GM18498 (cell line): ENCODE measurements around the gene VARS1.
A peak's percentile ranks its signal among the peaks of the same experiment; 100 is the strongest.
"Not testable (repeated sequence)": the region's sequence is repeated elsewhere in the genome, so short reads cannot be mapped to it uniquely, and the experiment has no call there.

Experiments
- ATAC-seq: cut with Tn5 transposase; IDR thresholded peaks from one replicate; pipeline ENCODE4 v1.9.1; 2021; ENCODE audit warnings: mild to moderate bottlenecking, moderate library complexity; ENCODE audit not compliant: unreplicated experiment

The VARS1 gene

GRCh38 chr6:31822036-31822821 is 26.7 kb upstream of the VARS1 start:
- peak; percentile 40 for ATAC-seq

DNA sequence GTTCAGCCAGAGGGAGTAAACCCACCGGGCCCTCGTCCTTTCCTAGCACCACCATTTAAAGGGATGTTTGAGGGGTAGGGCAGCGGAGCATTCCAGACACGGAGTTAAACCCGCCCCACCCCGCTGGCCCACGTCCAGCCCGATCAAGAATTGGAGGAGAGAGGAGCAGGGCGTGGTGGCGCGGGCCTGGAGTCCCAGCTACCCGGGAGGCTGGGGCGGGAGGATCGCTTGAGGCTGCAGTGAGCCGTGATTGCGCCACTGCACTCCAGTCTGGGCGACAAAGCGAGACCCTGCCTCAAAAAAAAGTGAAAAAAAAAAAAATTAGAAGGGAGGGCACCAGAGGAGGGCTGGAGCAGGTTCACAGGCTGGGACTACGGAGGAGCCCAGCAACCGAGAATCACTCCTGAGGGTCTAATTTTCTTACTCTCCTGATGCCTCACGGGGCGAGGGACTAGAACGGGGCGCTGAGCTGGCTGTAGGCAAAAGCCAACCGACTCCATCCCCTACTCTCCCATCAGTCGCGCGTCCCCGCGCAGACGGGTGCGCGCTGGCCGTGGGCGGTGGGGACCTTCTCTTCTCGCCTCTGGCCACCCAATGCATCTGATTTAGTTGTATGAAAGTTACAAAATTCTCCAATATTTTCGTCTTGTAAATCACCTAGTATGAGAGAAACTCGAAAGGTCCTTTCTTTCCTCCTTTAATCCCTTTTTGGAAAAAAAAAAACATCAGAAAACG is 25.9 kb upstream of the VARS1 start:
- ATAC-seq: peak; percentile 43

GRCh38 chr6:31820399-31820798 is 24.8 kb upstream of the VARS1 start:
- ATAC-seq: not testable (repeated sequence)

DNA sequence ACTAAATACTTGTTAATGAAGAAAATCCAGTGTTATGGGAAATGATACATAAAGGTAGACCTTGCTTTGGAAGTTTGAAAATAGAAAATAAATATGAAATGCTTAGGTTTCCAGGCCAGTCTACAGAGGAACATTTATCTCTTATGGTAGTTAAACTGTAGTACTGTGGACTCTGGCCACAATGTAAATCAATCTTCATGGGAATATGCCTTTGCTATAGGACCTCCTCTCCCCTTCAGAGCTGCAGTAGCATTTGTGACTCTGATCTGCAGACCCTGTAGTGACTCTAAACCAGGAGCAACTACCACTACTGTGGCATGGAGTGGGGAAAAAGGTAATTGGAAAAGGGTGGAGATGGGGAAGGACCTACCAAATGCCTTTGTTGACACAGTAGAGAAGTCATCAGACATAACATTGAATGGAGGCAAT is 24.3 kb upstream of the VARS1 start:
- no peak for ATAC-seq

GRCh38 chr6:31817929-31818511 is 22.5 kb upstream of the VARS1 start:
- not testable (repeated sequence) for ATAC-seq

DNA sequence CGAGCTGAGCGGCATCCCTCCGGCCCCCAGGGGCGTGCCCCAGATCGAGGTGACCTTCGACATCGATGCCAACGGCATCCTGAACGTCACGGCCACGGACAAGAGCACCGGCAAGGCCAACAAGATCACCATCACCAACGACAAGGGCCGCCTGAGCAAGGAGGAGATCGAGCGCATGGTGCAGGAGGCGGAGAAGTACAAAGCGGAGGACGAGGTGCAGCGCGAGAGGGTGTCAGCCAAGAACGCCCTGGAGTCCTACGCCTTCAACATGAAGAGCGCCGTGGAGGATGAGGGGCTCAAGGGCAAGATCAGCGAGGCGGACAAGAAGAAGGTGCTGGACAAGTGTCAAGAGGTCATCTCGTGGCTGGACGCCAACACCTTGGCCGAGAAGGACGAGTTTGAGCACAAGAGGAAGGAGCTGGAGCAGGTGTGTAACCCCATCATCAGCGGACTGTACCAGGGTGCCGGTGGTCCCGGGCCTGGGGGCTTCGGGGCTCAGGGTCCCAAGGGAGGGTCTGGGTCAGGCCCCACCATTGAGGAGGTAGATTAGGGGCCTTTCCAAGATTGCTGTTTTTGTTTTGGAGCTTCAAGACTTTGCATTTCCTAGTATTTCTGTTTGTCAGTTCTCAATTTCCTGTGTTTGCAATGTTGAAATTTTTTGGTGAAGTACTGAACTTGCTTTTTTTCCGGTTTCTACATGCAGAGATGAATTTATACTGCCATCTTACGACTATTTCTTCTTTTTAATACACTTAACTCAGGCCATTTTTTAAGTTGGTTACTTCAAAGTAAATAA is 21.8 kb upstream of the VARS1 start:
- ATAC-seq: not testable (repeated sequence)

DNA sequence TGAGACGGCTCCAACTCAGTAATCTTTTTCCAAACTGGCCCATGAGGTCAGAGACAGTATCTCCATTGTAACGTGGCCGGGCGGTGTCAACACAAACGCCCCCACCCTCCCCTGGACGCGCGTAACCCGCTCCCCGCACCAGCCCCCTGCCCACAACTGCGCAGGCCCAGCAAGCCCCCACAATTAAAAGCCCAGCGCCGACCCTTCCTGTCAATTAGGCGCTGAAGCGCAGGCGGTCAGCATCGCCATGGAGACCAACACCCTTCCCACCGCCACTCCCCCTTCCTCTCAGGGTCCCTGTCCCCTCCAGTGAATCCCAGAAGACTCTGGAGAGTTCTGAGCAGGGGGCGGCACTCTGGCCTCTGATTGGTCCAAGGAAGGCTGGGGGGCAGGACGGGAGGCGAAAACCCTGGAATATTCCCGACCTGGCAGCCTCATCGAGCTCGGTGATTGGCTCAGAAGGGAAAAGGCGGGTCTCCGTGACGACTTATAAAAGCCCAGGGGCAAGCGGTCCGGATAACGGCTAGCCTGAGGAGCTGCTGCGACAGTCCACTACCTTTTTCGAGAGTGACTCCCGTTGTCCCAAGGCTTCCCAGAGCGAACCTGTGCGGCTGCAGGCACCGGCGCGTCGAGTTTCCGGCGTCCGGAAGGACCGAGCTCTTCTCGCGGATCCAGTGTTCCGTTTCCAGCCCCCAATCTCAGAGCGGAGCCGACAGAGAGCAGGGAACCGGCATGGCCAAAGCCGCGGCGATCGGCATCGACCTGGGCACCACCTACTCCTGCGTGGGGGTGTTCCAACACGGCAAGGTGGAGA is 19.7 kb upstream of the VARS1 start, which contains the start of the genes HSPA1A and HSPA1L:
Gene HSPA1A (plus strand): TSS at position 519 of the 814 bp plus-strand sequence. CDS start 214 bp downstream, at position 733.
Gene HSPA1L (minus strand): TSS at position 259 of the 814 bp plus-strand sequence. CDS start 3,311 bp downstream, outside the sequence.
- peak; percentile 46 for ATAC-seq

GRCh38 chr6:31814677-31815024 is 19.1 kb upstream of the VARS1 start:
- ATAC-seq: no peak

- no peak for ATAC-seq
Measured at GRCh38 chr6:31813465-31813849, 17.9 kb upstream of the VARS1 start.

DNA sequence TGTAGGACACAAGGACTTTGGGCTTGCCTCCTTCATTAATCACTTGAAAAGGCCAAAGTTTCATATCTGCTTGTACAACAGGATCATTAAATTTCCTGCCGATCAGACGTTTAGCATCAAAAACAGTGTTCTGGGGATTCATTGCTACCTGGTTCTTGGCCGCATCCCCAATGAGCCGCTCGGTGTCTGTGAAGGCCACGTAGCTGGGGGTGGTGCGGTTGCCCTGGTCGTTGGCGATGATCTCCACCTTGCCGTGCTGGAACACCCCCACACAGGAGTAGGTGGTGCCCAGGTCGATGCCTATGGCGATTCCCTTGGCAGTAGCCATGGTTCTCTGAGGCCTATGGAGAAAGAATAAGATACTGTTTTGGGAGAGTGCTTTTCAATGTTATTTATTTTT is 16.1 kb upstream of the VARS1 start:
- no peak for ATAC-seq

GRCh38 chr6:31808599-31808998 is 13.0 kb upstream of the VARS1 start:
- ATAC-seq: not testable (repeated sequence)

DNA sequence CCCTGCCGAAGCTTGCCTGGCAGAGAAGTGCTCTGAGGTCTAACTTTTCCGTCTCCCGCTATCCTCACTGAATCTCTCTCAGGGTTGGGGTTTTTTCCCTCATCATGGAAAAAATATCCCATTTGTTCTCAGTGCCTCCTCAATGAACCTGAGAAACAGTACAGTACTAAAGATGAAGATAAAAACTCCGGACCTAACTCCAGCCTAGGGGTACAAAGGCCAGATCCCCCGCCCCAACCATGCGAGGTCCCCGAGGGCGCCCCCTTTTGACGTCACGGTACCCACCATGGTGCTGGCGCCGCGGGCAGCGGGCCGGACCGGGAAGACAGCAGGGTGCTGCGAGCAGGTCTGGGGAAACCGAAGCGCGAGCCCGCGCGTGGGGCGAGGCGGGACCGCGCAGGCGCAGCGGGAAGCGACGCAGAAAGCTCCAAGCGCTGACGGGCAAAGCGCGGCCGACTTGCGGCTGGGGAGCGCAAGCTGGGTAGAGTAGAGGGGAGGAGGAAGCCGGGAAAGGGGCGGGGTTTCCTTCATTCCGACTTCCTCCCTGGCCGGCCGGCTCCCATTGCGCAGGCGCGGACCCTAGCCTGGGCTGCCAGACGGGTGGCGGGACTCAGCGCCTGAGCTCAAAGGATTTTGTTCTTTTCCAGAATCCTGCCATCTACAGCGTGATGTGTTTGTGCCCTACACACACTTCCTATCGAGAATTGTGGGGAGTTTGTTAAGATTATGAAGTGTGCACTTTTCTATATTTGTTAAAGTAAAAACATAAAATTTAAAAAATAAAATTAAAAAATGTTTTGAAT is 11.1 kb upstream of the VARS1 start, which contains the start of gene LSM2:
Gene LSM2 (minus strand): TSS at position 497 of the 803 bp plus-strand sequence. CDS start 209 bp downstream, at position 288.
- ATAC-seq: peak; percentile 93

- peak; percentile 8 for ATAC-seq
Measured at GRCh38 chr6:31805939-31806469, 10.5 kb upstream of the VARS1 start.

DNA sequence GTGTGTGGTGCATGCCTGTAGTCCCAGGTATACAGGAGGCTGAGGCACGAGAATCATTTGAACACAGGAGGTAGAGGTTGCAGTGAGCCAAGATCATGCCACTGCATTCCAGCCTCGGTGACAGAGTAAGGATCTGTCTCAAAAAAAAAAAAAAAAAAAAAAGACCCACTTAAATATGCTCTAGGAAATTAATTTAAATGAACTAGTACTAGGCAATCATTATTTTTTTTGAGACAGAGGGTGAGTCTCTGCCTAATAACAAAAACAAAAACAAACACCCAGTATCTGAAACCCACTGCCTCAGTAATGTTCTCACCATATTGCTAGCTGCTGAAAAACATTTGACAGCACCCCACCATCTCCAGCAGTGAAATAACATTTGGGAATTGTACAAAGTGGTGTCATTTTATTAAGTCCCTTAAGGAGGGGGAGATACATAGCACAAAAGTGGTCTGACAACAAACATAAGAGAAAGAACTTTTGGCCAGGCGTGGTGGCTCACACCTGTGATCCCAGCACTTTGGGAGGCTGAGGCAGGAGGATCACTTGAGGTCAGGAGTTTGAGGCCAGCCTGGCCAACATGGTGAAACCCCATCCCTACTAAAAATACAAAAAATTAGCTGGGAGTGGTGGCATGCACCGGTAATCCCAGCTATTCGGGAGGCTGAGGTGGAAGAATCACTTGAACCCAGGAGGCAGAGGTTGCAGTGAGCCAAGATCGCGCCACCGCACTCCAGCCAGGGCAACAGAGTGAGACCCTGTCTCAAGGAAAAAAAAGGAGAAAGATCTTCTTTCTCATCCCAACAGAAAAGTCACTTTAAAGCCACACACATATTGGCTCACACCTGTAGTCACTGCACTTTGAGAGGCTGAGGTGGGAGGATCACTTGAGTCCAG is 5.7 kb upstream of the VARS1 start:
- ATAC-seq: not testable (repeated sequence)

DNA sequence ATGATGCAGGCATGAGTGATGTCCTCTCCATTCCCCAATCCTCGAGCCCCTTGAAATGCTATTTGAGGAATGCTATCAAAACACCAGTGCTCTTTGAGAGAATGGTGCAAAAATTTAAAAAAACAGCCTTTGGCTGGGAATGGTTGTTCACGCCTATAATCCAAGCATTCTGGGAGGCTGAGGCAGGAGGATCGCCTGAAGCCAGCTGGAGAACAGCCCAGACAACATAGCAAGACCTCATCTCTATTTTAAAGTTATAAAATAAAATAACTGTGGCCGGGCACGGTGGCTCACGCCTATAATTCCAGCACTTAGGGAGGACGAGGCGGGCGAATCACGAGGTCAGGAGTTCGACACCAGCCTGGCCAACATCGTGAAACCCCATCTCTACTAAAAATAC is 4.2 kb upstream of the VARS1 start:
- ATAC-seq: no peak

- no peak for ATAC-seq
Measured at GRCh38 chr6:31797588-31797987, 2.0 kb upstream of the VARS1 start.

DNA sequence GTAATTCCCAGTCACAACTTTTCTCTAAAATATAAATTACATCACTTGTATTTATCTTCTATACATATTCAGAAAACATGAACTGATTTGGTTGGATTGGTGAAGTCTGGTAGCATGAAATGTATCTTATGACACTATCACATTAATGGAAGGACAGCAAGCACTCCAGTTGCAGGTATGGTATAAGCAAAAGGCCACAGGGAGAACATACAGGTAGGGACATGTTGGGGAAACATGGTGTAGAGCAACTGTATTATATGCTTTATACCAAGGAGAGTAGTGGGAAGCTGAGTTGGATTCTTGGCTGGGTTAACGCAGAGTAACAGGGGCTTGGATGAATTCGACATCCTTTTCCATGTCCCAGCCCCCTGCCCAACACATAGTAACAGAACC is 1.4 kb upstream of the VARS1 start:
- no peak for ATAC-seq
